SH-SY5Y (cell line): ENCODE results near the gene SCAPER.

Source experiments
- GATA2 ChIP-seq: IDR thresholded peaks from 2 replicates; pipeline ENCODE4 v1.6.1; 2011; ENCODE audit warnings: mild to moderate bottlenecking, low read depth, low read length
- GATA3 ChIP-seq: IDR thresholded peaks from 2 replicates; pipeline ENCODE4 v1.6.1; 2011; ENCODE audit warnings: low read depth, mild to moderate bottlenecking, low read length, moderate library complexity

GRCh38 chr15:76929011-76929760 is 24.0 kb upstream of the SCAPER start:
- TF ChIP-seq GATA2 (no peak), GATA3 (no peak)
